IPS DF 4.7 (cell line): ENCODE measurements around the gene SUFU.
"Not testable (repeated sequence)": the region's sequence is repeated elsewhere in the genome, so short reads cannot be mapped to it uniquely, and the experiment has no call there.

ENCODE experiments used
- DNase-seq: peaks from one replicate; pipeline ENCODE4 v3.0.0-alpha.2; 2013; ENCODE audit warnings: low spot score; ENCODE audit errors: extremely low read depth

SUFU gene

DNA sequence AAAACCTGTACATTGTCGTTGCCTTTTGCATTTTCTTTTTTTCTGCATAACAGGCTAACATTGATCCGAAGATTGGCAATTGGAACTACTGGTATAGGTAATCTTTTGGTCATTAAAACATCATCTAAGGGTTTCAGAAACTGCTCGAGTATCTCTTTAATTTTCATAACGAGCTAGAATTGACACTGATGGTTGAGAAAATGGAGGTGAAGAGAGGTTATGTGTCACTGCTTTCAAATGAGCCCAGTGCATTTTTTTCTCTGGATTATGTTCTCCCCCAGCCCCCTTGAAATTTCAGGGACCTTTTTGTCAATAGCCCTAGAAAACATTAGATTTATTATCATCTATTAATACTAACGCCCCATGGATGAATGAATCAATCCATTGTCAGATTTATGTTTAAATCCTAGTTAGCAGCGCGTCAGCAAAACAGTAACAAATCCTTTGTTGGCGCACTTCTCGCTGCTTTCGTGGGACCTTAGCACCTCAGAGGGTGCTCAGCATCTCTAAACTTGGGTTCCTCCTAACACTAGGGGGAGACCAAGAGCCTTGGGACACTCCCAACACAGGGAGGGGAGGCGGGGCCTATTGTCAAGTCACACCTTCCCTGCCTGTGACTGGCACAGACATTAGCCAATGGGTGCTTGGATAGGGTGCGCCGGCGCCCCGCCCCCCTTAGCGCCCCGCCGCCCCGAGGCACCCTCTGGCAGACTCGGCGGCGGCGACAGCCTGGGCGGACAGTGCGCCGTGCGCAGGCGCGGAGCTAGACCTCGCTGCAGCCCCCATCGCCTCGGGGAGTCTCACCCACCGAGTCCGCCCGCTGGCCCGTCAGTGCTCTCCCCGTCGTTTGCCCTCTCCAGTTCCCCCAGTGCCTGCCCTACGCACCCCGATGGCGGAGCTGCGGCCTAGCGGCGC lies at the start of gene SUFU:
SUFU (plus strand) TSS at position 709 of the 915 bp plus-strand sequence; CDS start at position 890, 181 bp downstream.
- DNase-seq, result peak; percentile 96

DNA sequence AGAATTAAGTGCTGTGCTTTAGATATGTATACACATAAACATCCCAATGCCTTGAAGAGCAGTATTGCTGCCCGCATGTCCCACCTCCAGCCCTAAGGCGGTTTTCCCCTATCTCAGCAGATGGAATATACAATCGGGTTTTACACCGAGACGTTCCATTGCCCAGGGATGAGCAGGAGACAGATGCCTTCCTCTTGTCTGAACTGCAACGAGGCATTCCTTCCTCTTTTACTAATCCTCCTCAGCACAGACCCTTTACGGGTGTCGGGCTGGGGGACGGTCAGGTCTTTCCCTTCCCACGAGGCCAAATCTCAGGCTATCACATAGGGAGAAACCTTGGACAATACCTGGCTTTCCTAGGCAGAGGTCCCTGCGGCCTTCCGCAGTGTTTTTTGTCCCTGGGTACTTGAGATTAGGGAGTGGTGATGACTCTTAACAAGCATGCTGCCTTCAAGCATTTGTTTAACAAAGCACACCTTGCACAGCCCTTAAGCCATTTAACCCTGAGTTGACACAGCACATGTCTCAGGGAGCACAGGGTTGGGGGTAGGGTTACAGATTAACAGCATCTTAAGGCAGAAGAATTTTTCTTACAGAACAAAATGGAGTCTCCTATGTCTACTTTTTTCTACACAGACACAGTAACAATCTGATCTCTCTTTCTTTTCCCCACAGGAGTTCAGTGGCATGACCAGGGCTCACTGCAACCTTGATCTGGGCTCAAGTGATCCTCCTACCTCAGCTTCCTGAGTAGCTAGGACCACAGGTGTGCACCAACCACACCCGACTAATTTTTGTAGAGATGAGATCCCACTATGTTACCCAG lies 48.9 kb upstream of the SUFU start:
- not testable (repeated sequence) for DNase-seq

DNA sequence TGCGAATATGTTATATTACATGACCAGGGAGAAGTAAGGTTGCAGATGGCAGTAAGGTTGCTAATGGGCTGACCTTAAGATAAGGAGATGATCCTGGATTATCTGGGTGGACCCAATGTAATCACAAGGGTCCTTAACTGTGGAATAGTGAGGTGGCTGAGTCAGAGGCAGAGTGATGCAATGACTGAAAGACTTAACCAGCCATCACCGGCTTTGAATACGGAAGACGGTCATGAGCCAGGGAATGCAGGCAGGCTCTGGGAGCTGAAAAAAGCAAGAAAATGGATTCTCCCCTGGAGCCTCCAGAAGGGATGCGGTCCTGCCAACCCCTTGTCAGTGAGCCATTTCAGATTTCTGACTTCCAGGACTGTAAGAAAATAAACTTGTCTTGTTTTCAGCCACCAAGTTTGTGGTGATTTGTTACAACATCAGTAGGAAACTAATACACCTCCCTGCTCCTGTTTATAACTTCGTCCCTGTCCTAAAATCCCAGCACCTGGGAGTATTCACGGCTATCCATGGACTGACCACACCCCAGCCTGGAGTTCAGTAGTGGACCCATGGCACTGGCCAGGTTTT lies 47.8 kb upstream of the SUFU start:
- DNase-seq, result no peak

DNA sequence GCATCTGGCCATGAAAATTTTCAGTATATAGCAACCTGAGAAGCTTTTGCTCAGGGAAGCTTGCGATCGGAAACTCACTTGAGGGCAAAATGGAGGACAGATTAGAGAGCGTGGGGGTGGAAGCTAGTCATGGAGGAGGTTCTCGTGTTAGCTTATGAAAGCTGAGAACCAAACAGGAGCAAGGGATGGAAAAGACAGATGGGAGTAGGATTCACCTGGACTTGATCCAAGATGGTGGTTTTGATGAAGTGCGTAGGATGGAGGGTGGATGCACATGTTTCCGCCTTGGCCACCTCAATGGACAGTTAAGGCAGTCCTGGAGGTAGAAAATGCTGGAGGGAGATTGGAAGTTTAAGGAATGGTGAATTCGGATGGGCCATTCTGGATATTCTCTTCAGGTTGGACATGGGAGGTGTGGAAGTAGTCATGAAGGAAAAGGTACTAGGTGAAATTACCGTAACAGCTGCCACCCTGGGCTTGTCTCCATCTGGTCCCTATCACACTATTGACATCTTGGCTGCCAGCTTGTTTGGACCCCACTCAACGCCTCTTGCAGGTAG lies 46.1 kb upstream of the SUFU start:
- no peak for DNase-seq

DNA sequence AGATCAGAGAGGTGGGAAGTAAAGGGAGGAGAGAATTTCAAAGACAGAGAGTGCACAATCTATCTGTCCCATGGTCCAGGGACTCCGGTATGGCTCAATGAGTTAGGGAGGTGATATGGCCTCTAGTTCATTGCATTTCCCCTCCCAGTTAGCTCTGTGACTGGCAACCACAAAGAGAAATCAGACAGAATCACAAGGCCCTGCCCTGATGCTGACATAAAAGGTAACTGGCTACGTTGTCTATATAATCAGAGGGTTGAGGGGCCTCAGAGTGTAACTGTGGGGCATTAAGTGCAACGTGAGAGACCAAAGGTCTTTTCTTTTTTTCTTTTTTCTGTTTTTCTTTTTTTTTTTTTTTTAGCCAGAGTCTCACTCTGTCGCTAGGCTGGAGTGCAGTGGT lies 45.1 kb upstream of the SUFU start:
- no peak for DNase-seq

DNA sequence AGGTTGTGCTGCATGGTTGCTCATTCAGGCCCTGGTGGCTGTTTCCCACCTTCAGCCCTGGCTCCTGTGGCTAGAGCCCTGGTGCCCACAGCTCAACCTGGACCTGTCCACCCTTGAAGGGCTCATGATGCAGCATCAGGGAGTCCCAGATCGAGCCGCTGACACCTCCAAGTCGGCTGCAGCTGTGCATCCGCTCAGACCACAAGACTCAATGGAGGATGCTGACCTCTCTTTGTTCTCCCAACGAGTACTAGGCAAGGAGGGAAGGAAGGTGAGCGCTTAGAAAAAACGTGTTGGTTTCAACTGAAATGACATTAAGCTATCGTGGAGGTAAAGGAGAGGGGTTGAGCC lies 43.0 kb upstream of the SUFU start:
- DNase-seq, result no peak

DNA sequence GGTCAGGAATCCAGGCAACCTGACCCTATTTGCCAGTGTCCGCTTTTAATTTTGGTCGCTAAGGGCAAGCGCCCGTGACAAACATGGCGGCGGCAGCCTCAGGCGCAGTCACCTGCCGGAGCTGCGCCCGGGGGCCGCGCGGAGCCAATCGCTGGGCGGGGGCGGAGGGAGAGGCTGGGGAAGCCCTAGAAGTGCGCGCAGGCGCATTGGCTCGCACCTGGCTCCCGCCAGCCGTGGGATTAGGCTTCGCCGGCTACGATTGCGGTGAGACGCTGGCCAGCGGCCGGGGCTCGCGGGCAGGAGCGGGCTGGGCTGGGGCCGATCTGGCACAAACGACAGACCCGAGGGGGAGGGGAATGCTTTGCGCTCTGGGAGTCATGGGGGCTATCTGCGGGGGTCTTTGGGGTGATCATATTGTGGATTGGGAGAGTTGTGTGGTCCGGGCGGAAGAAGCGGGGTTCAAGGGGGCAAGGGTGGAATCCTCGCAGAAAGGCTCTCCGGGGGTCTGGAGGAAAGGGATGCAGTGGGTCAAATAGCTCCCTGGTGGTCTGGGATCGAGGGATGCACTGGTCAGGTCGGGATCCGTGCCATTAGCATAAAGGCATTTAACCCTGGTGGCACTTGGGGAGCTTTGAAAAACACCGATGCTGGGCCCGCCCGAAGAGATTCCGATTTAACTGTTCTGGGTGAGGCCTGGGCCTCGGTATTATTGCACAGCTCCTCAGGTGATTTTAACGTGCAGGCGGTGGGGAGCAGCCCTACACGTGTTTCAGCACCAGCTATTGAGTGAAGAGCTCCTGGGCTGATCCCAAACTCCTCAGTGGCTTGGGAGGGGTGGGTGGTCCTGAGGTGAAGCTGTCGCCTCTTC lies 42.4 kb upstream of the SUFU start:
- no peak for DNase-seq

DNA sequence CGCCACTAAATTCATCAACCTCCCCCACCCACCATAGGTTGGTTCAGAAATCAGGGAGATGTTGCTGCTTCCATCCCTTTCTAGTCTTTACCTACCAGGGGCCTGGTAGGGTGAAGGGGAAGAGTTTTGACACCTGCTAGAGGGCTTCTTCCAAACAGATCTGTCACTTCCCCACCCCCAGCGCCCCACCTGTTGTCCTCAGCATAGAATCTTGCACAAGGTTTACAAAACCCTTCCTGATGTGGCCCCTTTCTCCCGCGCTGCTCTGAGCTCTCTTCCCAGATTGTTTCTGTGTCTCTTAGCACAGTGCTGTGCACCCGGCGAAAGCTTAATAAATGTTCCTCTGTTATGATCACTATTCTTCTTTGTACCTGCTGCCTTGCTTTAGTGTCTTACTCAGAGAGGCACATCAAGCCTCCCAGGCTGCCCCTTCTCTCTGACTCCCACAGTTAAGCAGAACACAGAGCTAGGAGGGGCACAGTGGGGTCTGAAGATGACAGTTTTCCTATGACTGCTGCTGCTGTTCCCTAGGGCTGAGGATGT lies 41.2 kb upstream of the SUFU start:
- DNase-seq, result no peak

DNA sequence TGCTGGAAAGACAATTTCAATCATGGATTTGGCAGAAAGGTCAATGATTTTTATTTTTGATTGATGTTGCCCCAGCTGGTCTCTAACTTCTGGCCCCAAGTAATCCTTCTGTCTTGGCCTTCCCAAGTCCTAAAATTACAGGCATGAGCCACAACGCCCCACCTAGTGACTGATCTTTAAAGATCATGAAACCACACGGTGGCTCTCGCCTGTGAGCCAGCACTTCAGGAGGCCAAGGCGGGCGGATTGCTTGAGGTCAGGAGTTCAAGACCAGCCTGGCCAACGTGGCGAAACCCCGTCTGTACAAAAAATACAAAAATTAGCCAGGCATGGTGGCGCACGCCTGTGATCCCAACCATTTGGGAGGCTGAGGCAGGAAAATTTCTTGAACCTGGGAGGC lies 39.8 kb upstream of the SUFU start:
- DNase-seq, result no peak

DNA sequence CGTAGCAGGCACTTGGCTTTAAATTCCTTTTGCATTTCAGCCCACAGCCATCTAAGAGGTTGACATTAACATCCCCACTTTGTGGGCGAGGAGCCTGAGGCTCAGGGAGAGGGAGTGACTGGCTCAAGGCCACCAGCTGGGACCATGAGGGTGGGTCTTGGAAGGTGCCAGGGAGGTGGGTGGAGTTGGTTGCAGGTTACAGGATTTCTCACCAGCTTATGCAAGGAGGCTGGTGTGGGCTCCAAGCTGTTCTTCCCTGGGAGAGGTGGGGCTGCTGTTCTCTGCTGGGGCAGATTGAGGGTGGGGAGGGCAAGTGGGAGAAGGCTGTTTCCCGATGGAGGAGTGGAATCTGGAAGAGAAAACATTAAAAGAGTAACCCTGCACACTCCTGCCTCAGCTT lies 38.3 kb upstream of the SUFU start:
- no peak for DNase-seq

DNA sequence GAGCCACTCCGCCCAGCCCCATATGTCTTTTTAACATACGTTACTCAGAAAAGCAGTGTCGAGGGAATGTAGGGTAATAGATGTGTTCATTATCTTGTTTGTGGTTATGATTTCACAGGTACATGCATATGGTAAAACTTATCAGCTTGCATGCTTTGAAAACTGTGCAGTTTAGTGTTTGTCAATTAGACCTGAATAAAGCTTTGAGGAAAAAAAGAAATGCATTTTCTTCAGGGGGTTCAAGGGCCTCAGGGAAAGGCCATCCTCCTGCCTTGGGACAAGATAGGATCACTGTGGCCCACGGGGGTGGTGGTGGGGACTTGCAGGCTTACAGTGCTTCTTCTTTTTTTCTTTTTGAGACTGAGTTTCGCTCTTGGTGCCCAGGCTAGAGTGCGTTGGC lies 36.5 kb upstream of the SUFU start:
- DNase-seq, result no peak

DNA sequence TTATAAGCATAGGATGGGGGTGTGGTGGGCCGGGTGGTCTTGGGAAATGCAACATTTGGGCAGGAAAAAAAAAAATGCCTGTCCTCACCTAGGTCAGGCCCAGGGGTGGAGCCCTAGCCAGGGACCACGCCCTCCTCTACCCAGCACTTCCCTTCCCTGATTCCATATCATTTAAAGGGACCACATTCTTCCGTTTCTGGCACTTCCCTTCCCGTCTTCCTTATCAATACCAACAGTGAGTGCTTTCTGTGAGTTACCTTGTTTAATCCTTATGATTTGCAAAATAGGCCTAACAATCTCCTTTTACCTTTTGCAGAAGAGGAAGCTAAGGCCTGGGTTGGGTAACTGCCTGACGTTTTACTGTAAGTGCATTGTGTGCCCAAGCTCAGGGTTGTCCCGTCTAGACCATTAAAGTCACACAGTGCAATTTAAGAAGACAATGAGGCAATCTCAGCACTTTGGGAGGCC lies 35.8 kb upstream of the SUFU start:
- no peak for DNase-seq

DNA sequence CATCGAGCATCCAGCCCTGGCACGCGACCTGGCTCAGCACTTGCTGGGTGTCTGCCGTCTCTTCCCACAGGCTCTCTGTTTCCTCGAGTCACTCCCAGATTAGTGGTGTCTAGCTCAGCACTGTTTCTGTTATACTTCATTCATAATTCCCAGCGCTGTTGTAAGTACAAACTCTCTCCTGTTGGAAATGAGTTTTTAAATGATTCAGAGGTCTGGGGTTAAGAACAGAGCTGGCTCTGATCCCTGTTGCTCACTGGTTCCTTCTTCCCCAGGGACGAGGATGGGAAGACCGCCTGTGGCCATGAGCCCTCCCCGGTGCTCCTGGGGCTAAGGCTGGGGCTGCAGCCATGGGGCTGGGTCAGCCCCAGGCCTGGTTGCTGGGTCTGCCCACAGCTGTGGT lies 35.1 kb upstream of the SUFU start:
- DNase-seq, result no peak

DNA sequence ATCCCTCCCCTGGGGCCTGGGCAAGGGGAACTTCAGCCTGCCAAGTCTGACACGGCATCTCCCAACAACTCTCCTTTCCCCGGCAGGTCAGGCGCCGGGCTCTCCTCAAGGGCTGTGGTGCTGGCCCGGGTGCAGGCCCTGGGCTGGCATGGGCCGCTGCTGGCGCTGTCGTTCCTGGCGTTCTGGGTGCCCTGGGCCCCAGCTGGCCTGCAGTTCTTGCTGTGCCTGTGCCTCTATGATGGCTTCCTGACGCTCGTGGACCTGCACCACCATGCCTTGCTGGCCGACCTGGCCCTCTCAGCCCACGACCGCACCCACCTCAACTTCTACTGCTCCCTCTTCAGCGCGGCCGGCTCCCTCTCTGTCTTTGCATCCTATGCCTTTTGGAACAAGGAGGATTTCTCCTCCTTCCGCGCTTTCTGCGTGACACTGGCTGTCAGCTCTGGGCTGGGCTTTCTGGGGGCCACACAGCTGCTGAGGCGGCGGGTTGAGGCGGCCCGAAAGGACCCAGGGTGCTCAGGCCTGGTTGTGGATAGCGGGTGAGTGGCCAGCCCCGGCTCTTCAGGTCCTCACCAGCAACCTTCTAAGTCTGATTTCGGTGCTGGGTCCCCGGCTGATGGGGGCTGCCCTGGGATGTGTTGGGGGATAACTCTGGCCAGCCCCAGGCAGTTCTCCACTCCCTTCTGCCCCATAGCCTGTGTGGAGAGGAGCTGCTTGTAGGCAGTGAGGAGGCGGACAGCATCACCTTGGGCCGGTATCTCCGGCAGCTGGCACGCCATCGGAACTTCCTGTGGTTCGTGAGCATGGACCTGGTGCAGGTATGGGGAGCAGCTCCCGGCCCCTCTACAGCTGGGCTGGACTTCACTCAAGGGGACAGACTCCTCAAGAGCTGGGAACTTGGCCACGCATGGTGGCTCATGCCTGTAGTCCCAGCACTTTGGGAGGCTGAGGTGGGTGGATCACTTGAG lies 32.9 kb upstream of the SUFU start:
- DNase-seq, result no peak

DNA sequence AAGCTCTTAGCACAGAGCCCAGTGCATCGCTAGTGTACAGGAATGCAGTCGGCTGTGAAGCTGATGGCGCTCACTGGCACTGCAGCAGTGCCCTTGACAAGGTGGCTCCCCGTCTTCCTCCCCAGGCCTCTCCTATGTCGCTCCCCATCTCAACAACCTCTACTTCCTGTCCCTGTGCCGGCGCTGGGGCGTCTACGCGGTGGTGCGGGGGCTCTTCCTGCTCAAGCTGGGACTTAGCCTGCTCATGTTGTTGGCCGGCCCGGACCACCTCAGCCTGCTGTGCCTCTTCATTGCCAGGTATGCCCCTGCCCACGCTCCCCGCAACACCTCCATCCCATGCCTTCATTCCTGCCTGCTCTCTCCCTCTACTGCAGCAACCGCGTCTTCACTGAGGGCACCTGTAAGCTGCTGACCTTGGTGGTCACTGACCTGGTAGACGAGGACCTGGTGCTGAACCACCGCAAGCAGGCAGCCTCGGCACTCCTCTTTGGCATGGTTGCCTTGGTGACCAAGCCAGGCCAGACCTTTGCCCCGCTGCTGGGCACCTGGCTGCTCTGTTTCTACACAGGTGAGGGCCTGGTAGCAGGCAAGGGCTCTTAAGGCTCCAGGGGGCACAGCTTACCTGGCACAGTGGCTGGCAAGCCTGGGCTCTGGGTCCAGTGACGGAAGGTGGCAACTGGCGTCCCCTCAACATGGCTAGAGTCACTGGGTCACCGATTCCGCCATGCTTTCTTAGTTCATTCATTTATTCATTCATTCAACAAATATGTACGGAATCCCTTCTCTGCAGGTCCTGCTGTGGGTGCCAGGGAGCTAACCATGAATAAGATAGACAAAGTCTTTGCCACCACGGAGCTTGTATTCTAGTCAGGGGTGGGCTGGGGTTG lies 30.1 kb upstream of the SUFU start:
- DNase-seq, result no peak

DNA sequence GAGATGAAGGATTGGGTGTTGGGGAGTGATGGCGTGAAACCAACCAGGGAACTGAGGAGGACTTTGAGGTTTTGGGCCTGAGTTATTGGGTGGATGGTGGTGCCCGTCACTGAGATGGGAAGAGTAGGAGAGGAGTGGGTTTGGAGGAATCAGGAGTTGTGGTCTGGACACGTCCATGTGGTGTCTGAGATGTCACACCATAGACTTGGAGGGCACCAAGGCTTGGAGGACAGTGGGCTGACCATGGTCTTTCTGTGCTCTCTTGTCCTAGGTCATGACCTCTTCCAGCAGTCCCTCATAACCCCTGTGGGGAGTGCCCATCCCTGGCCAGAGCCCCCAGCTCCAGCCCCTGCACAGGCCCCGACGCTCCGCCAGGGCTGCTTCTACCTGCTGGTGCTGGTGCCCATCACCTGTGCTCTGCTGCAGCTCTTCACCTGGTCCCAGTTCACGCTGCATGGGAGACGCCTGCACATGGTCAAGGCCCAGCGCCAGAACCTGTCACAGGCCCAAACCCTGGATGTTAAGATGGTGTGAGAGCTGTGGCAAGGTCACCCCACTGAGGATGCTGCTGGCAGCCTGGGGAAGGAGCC lies 28.2 kb upstream of the SUFU start:
- no peak for DNase-seq

DNA sequence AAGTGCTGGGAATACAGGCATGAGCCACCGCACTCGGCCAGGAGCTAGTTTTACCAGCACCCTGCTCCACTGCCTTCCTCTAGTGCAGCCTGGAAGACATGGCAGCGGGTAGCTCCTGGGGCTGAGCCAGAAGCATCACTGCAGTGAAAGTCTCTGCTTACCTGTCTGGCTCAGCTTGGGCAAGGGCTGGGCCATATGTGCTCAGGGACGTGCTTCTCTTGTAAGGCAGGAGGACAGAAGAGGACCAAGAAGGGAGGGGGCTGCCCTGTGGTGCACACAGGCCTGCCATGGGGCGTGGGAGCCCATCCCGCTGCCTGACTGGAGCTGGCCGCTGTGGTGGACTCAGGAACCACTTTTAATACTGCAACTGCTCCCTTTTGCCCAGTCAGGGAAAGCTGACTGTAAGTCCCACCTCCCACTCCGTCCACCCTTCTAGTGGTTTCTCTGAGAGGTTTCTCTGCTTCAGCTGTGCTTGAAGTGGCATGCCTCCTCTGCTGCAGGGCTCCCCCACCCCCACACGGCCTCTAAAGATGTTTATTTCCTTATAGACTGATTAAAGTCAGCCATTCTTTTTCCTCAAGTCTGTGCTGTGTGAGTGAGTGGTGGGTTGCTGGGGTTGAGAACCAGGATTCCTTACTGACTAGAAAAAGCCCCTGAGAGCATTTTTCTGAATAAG lies 27.2 kb upstream of the SUFU start:
- DNase-seq, result no peak
